ENCODE measurements around the gene CAB39. TPM values are rescaled to one million over a fixed set of nuclear protein-coding genes. Genes with fewer than 3 reads are reported as not detected.

Gene CAB39
- total RNA-seq, 4 donors from 2014 or later: 60.2 to 124 (median 72.2) TPM

DNA sequence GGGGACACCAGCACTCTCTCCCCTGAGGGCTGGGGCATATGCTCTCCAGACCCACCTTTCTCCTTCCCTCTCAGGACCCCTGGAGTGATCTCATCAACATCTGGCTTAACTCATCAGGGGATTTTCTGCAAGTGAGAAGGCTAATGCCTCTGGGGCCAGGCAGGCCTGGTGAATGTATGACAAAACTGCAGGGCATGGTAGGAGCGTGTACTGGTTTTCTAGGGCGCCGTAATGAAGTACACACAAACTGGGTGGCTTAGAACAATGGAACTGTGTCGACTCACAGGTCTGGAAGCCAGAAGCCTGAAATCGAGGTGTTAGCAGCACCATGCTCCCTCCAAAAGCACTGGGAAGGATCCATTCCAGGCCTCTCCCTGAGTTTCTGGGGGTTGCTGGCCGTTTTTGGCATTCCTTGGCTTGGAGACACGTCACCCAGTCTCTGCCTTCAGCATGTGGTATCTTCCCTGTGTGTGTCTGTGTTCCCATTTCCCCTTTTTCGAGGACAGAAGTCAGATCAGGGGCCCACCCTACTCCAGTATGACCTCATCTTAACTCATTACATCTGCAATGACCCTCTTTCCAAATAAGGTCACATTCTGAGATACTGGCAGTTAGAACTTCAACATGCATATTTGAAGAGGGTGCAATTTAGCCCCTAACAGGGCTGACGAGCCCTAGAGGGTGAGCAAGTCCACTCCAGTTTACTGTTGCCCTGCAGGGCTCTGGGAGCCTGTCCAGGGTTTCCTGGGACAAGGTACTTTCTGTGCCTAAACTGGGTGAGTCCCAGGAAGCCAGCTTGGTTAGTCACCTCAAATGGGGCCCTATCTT is 45.5 kb upstream of the CAB39 start:
- TF ChIP-seq, protein P1, sequence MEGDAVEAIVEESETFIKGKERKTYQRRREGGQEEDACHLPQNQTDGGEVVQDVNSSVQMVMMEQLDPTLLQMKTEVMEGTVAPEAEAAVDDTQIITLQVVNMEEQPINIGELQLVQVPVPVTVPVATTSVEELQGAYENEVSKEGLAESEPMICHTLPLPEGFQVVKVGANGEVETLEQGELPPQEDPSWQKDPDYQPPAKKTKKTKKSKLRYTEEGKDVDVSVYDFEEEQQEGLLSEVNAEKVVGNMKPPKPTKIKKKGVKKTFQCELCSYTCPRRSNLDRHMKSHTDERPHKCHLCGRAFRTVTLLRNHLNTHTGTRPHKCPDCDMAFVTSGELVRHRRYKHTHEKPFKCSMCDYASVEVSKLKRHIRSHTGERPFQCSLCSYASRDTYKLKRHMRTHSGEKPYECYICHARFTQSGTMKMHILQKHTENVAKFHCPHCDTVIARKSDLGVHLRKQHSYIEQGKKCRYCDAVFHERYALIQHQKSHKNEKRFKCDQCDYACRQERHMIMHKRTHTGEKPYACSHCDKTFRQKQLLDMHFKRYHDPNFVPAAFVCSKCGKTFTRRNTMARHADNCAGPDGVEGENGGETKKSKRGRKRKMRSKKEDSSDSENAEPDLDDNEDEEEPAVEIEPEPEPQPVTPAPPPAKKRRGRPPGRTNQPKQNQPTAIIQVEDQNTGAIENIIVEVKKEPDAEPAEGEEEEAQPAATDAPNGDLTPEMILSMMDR (IDR thresholded peaks at IDR 0.05): no peak
- no peak for TF ChIP-seq POLR2A (IDR thresholded peaks at IDR 0.05)
- Histone ChIP-seq H3K4me1 (peaks cover 0 to 20% (median 6%) of the 10 kb centered on the region in 4 donors), H3K36me3 (no peaks in the 10 kb centered on the region), H3K4me3 (no peak overlapping the region), H3K27me3 (no peaks in the 10 kb centered on the region), H3K27ac (peak overlapping the region in 2 of 4 donors; percentile 5 to 13), H3K9me3 (no peaks in the 10 kb centered on the region)
- no peak for DNase-seq

DNA sequence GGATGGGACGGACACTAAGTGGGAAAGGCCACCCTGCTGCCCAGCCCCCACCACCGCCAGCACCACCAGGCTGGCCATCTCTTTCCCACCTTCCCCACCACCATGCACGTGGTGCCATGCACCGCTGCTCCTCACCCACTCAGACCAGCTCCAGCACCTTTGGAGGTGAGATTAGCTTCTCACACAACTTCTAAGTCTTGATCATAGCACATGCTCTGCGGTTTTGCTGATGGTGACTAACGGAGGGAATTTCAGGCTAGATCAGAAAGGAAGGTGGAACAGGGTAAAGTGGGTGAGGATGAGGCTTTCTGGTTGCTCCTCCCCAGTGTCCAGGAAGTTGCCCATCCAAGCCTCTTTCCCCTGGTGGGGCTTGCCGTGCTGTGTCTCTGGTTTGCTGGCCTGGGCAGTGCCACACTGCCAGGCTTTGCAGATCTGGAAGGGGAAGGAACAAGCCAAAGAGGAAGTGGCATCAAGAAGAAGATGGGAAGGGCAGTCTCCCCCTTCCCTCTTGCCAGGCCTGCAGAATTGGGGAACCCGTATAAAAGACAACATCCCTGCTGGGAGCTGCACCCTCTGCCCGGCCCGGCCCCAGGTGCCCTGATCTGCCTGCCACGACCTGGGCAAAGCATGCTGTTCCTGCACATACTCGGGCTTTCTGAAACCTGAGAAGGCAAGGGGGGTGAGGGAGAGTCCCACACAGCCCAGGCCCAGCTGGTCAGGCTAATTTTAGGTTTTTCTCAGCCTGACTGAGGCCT is 44.3 kb upstream of the CAB39 start:
- Histone ChIP-seq H3K27me3 (no peaks in the 10 kb centered on the region), H3K4me1 (peaks cover 0 to 20% (median 6%) of the 10 kb centered on the region in 4 donors), H3K27ac (peak overlapping the region in 1 of 4 donors; percentile 13), H3K9me3 (no peaks in the 10 kb centered on the region), H3K36me3 (no peaks in the 10 kb centered on the region), H3K4me3 (no peak overlapping the region)
- no peak for DNase-seq
- TF ChIP-seq, protein P1 (IDR thresholded peaks at IDR 0.05): no peak
- TF ChIP-seq POLR2A (IDR thresholded peaks at IDR 0.05): no peak

DNA sequence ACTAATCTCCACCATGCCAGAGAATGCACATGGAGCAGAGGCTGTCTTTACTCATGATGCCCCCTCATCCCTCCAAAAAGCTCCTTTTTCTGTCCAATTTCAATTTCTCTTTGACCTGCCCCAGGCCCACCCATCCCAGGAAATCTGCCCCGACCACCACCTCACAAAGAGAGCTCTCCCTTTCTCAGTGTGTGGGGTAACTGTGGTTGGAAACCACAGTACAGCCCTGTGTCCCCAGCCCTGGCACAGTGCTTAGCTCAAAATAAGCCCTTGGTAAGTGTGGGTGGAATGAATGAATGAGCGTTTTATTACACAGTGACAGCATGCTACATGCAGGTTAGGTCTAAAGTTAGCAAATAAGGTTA is 43.7 kb upstream of the CAB39 start:
- no peaks in the 10 kb centered on the region for H3K9me3 ChIP-seq
- DNase-seq: no peak
- H3K27ac ChIP-seq: peak overlapping the region in 1 of 4 donors; percentile 13
- TF ChIP-seq, protein P1 (IDR thresholded peaks at IDR 0.05): no peak
- TF ChIP-seq POLR2A (IDR thresholded peaks at IDR 0.05): no peak
- no peaks in the 10 kb centered on the region for H3K27me3 ChIP-seq
- peaks cover 0 to 20% (median 6%) of the 10 kb centered on the region in 4 donors for H3K4me1 ChIP-seq
- H3K36me3 ChIP-seq: no peaks in the 10 kb centered on the region
- H3K4me3 ChIP-seq: no peak overlapping the region

DNA sequence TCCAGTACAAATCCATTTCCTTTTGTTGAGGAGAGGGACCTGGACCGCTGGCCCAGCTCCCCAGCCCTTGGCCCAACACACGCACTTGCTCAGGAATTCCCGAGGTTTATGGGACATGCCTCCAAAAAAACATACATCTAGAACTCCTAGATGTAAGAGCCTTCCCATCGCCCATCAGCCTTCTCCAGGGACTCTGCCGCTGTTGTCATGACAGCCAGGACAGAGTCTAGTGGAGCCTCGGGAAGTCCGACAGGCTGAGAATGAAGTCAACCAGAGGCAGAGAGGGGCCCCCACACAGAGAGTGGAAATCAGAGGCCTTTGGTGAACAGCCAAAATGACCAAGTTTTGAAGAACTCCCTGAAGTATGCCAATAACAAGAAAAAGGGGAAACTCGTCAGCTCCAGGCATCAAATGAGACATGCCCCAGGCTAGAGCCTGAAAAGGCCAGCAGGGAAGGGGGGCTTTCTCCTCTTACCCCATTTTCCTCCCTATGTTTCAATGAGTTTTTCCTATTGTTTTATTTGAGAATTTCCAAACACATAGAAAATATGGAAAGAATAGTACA is 43.2 kb upstream of the CAB39 start:
- H3K4me1 ChIP-seq: peaks cover 0 to 20% (median 6%) of the 10 kb centered on the region in 4 donors
- peak overlapping the region in 1 of 4 donors; percentile 13 for H3K27ac ChIP-seq
- no peak for DNase-seq
- H3K9me3 ChIP-seq: no peaks in the 10 kb centered on the region
- H3K27me3 ChIP-seq: no peaks in the 10 kb centered on the region
- TF ChIP-seq, protein P1 (IDR thresholded peaks at IDR 0.05): no peak
- TF ChIP-seq POLR2A (IDR thresholded peaks at IDR 0.05): no peak
- H3K36me3 ChIP-seq: no peaks in the 10 kb centered on the region
- no peak overlapping the region for H3K4me3 ChIP-seq

DNA sequence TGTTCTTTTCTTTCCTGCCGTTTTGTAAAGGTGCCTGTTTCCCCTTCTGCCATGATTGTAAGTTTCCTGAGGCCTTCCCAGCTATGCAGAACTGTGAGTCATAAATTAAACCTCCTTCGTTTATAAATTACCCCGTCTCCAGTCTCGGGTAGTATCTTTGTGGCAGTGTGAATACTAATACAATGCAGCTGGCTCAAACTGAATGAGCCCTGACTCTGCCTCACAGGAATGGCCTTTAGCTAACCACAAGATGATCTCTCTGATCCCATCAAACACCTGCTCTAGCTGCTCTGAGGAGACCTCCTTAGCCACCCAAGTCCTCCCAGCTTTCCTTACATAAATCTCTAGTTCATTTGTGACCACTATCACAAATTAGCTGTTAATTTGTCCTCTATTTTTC is 41.5 kb upstream of the CAB39 start:
- no peak overlapping the region for H3K27ac ChIP-seq
- H3K9me3 ChIP-seq: no peaks in the 10 kb centered on the region

More for the DNA sequence above, 41.5 kb upstream of the CAB39 start:
- TF ChIP-seq, protein P1 (IDR thresholded peaks at IDR 0.05): no peak
- TF ChIP-seq POLR2A (IDR thresholded peaks at IDR 0.05): no peak
- H3K27me3 ChIP-seq: no peaks in the 10 kb centered on the region
- H3K4me1 ChIP-seq: peaks cover 0 to 20% (median 6%) of the 10 kb centered on the region in 4 donors
- H3K4me3 ChIP-seq: no peak overlapping the region
- no peaks in the 10 kb centered on the region for H3K36me3 ChIP-seq
- no peak for DNase-seq
